K562 (cell line): ENCODE measurements around the gene ECSCR.

Experiments used
- ELF4 ChIP-seq: fragments of 450-650 bp; formaldehyde crosslinking; IDR thresholded peaks from 2 replicates; pipeline ENCODE4 v1.4.0; 2022; ENCODE audit warnings: missing genetic modification characterization
- EP300 ChIP-seq: IDR thresholded peaks from 2 replicates; pipeline ENCODE4 v1.6.1; 2012; ENCODE audit warnings: low read length, improper control_type of control experiment
- PCBP1 ChIP-seq: fragments of 200-400 bp; formaldehyde crosslinking; IDR thresholded peaks from 2 replicates; pipeline ENCODE4 v1.6.1; 2018; ENCODE audit warnings: mild to moderate bottlenecking, low read depth, low read length; ENCODE audit not compliant: poor library complexity, severe bottlenecking
- ZNF311 ChIP-seq: fragments of 250-450 bp; sonication (Bioruptor Pico); IDR thresholded peaks from 2 replicates; pipeline ENCODE4 v1.4.0; 2020; ENCODE audit warnings: mild to moderate bottlenecking, moderate library complexity
- ZNF584 ChIP-seq: fragments of 200-800 bp; sonication (Bioruptor generic); IDR thresholded peaks from 2 replicates; pipeline ENCODE4 v1.6.1; 2016; ENCODE audit warnings: low read depth, mild to moderate bottlenecking, missing genetic modification characterization, missing compliant biosample characterization

DNA sequence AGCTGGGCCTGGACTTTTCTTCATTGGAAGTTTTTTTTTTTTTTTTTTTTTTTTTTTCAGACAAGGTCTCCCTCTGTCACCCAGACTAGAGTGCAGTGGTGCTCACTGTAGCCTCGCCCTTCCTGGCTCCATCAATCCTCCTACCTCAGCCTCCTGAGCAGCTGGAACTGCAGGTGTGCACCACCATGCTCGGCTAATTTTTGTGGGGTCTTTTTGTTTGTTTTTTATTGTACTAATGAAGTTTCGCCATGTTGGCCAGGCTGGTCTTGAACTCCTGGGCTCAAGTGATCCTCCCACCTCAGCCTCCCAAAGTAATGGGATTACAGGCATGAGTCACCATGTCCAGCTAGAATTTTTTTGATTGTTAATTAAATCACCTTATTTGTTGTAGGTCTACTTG is 26.9 kb downstream of the ECSCR start:
- TF ChIP-seq ZNF311 (no peak), ELF4 (no peak), PCBP1 (no peak), EP300 (no peak), ZNF584 (CRISPR knock-in tag) (no peak)
